T-cell (primary cell): ENCODE results near the gene APCDD1. TPM values are rescaled to one million over a fixed set of nuclear protein-coding genes. Genes with fewer than 3 reads are reported as not detected.
"Not testable (repeated sequence)": the region's sequence is repeated elsewhere in the genome, so short reads cannot be mapped to it uniquely, and the experiment has no call there.

Experiments used
- ATAC-seq, 4 experiments: fragments of 200-7000 bp in 3 of 4; fragments of 150-1000 bp in 1 of 4; cut with Tn5 transposase; replicated peaks in 1 of 4; 1 replicate in 3 of 4; 2 replicates in 1 of 4; pipeline ENCODE4 v1.10.0; 2021; ENCODE audit warnings: moderate library complexity in 3 of 4, mild to moderate bottlenecking in 2 of 4, moderate number of reproducible peaks in 1 of 4
- CTCF ChIA-PET, 2 donors: fragments of 300-600 bp; sonication (Branson Sonifier 250); formaldehyde crosslinking; loops; one replicate each; lab custom pipeline; 2022; ENCODE audit warnings: antibody characterized with exemption in 2 of 2; lab: Charles Lee
- POLR2A ChIA-PET, 2 donors: fragments of 300-600 bp; sonication (Branson Sonifier 250); formaldehyde crosslinking; loops; one replicate each; lab custom pipeline; 2022; ENCODE audit warnings: antibody characterized with exemption in 2 of 2; lab: Charles Lee
- DNase-seq, 35 experiments: peaks; one replicate each; pipeline versions ENCODE4 v3.0.0 to v3.0.0-alpha.2; 2013 to 2023
- H3K27ac ChIP-seq: one replicate; pipeline ENCODE4 v1.5.1; 2013; ENCODE audit warnings: low read length
- H3K27me3 ChIP-seq, 2 experiments: replicated peaks in 1 of 2; 1 replicate in 1 of 2; 2 replicates in 1 of 2; pipeline versions ENCODE4 v1.6.1 to v1.7.0; 2013; ENCODE audit warnings: low read length in 1 of 2, mixed read lengths in 1 of 2; ENCODE audit not compliant: control insufficient read depth in 2 of 2, insufficient read depth in 2 of 2; ENCODE audit errors: extremely low read depth in 1 of 2
- H3K36me3 ChIP-seq, 2 donors: 1 replicate in 1 of 2; 2 replicates in 1 of 2; pipeline versions ENCODE4 v1.6.1 to v1.7.0; 2013; ENCODE audit warnings: low read length in 1 of 2; ENCODE audit not compliant: control insufficient read depth in 2 of 2, insufficient read depth in 1 of 2; ENCODE audit errors: extremely low read depth in 1 of 2
- H3K4me1 ChIP-seq, 2 experiments: 1 replicate in 1 of 2; 2 replicates in 1 of 2; pipeline versions ENCODE4 v1.6.1 to v1.7.0; 2013; ENCODE audit warnings: low read length in 2 of 2, mixed read lengths in 1 of 2; ENCODE audit not compliant: insufficient read depth in 2 of 2, control insufficient read depth in 1 of 2; ENCODE audit errors: extremely low read depth in 1 of 2
- H3K4me3 ChIP-seq, 2 donors: 1 replicate in 1 of 2; 2 replicates in 1 of 2; pipeline versions ENCODE4 v1.5.1 to v1.7.0; 2013; ENCODE audit warnings: mild to moderate bottlenecking in 2 of 2, low read length in 1 of 2, moderate library complexity in 1 of 2; ENCODE audit not compliant: control insufficient read depth in 1 of 2; ENCODE audit errors: extremely low read depth in 1 of 2
- H3K9me3 ChIP-seq: 2 replicates; pipeline ENCODE4 v1.7.0; 2013
- H3K27ac Mint-ChIP-seq, 2 donors: one replicate each; pipeline ENCODE4 v1.8.0; 2020 to 2021; ENCODE audit warnings: mild to moderate bottlenecking in 2 of 2, mixed read lengths in 2 of 2
- H3K27me3 Mint-ChIP-seq, 2 donors: one replicate each; pipeline ENCODE4 v1.8.0; 2021 to 2022; ENCODE audit warnings: mixed read lengths in 2 of 2
- H3K36me3 Mint-ChIP-seq: one replicate; pipeline ENCODE4 v1.8.0; 2021; ENCODE audit warnings: mixed read lengths
- H3K4me1 Mint-ChIP-seq, 3 donors: one replicate each; pipeline ENCODE4 v1.8.0; 2020 to 2022; ENCODE audit warnings: mixed read lengths in 3 of 3, mild to moderate bottlenecking in 1 of 3
- H3K4me3 Mint-ChIP-seq, 3 donors: one replicate each; pipeline ENCODE4 v1.8.0; 2020 to 2022; ENCODE audit warnings: mild to moderate bottlenecking in 3 of 3, mixed read lengths in 3 of 3, moderate library complexity in 3 of 3
- H3K9me3 Mint-ChIP-seq, 3 donors: one replicate each; pipeline ENCODE4 v1.8.0; 2020 to 2022; ENCODE audit warnings: mixed read lengths in 3 of 3
- WGBS: methylation state at CpG from one replicate; pipeline ENCODE4 v1.1.5; 2013; ENCODE audit warnings: missing lambda C conversion rate; ENCODE audit not compliant: insufficient coverage; 5-methylcytosine and 5-hydroxymethylcytosine counted together
- total RNA-seq, 35 experiments: library from RNA in 6 of 35; stranded (reverse) in 6 of 35; fragments of 120-200 nt in 1 of 35; gene quantifications; one replicate each; pipeline versions ENCODE4 v1.2.1 to v1.2.4 and lab custom pipeline; 2013 to 2026

Gene APCDD1
- total RNA-seq, 5 donors from 2014 or later (not counting 1 experiment from before 2014, with no cell fraction given), result 0.32 to 0.62 (median 0.38) TPM; not detected in 2

GRCh38 chr18:10533111-10533510 lies 78.7 kb downstream of the APCDD1 start:
- peaks cover 4 to 6% of the 10 kb centered on the region in 2 experiments for H3K4me1 ChIP-seq
- H3K27me3 Mint-ChIP-seq, result no peaks in the 10 kb centered on the region

DNA sequence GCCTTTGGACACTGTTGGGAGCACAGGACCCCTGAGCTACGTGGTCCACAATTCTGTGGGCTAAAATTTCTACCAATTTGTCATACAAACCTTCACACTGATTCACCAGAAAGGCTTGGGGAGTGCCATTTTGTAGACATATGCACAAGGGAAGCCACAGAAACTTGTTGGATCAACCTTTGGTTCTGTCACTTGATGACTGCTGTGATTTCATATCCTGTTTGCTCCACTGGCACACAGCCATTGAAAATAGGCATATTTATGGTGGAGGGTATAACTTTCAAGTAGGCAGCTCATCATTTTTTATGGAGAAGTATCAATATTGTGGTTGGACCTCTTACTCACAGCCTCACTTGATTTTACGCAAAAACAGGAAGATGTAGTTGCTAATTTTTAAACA lies 81.8 kb downstream of the APCDD1 start:
- no peaks in the 10 kb centered on the region for H3K9me3 ChIP-seq
- no peak overlapping the region for H3K27ac Mint-ChIP-seq
- H3K4me1 Mint-ChIP-seq, result peaks cover 6 to 14% (median 6%) of the 10 kb centered on the region in 3 donors
- no peak overlapping the region for H3K27ac ChIP-seq
- DNase-seq (no peak), ATAC-seq (no peak)
- WGBS, result no CpG with 5 or more reads among the region's 2 CpGs
- POLR2A ChIA-PET, result no interaction called here
- H3K27me3 ChIP-seq, result no peaks in the 10 kb centered on the region
- no peaks in the 10 kb centered on the region for H3K4me1 ChIP-seq
- no peaks in the 10 kb centered on the region for H3K9me3 Mint-ChIP-seq
- no peak overlapping the region for H3K4me3 ChIP-seq
- H3K36me3 ChIP-seq, result peaks cover 0 to 34% of the 10 kb centered on the region in 2 donors
- CTCF ChIA-PET, result interaction anchor here in 1 of 2 donors (1.2 kb wide), 1 partner anchor 14 kb away, joined by 4 read pairs; no protein-coding TSS in a partner anchor
- H3K36me3 Mint-ChIP-seq, result peaks cover 47% of the 10 kb centered on the region
- H3K4me3 Mint-ChIP-seq, result no peak overlapping the region
- H3K27me3 Mint-ChIP-seq, result no peaks in the 10 kb centered on the region

More at GRCh38 chr18:10533111-10533510, 78.7 kb downstream of the APCDD1 start:
- H3K9me3 ChIP-seq, result no peaks in the 10 kb centered on the region
- H3K9me3 Mint-ChIP-seq, result no peaks in the 10 kb centered on the region
- DNase-seq (no peak), ATAC-seq (no peak)
- no peak overlapping the region for H3K4me3 ChIP-seq
- no peaks in the 10 kb centered on the region for H3K27me3 ChIP-seq
- ChIA-PET CTCF (no interaction called here), POLR2A (no interaction called here)
- peaks cover 33 to 41% (median 36%) of the 10 kb centered on the region in 3 donors for H3K4me1 Mint-ChIP-seq
- no CpG with 5 or more reads among the region's 2 CpGs for WGBS
- peaks cover 25% of the 10 kb centered on the region for H3K36me3 Mint-ChIP-seq
- H3K27ac ChIP-seq, result no peak overlapping the region
- peaks cover 0 to 13% of the 10 kb centered on the region in 2 donors for H3K36me3 ChIP-seq
- no peak overlapping the region for H3K4me3 Mint-ChIP-seq
- H3K27ac Mint-ChIP-seq, result no peak overlapping the region

DNA sequence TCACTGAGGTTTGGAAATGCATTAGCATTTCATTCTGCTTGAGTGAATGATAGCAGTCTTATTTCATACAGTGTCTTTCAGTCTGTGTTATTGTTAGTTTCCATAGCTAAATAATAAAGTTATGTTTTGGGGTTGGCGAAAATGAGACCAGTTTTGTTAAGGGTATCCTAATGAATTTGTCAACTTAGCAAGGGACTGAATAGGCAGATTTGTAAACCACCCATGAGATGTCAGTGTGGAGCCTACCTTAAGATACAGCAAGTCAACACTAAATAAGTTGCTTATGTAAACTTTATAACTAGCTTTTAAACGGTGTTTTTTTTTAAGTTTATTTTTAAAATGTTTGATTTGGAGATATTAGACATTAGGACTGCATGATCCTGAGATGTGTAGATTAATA lies 83.3 kb downstream of the APCDD1 start:
- ATAC-seq, result no peak
- Histone ChIP-seq H3K27me3 (no peaks in the 10 kb centered on the region), H3K36me3 (peaks cover 0 to 47% of the 10 kb centered on the region in 2 donors), H3K4me1 (no peaks in the 10 kb centered on the region), H3K4me3 (no peak overlapping the region), H3K27ac (no peak overlapping the region), H3K9me3 (no peaks in the 10 kb centered on the region)
- no peak for DNase-seq
- WGBS, result no CpG with 5 or more reads among the region's 2 CpGs
- peaks cover 57% of the 10 kb centered on the region for H3K36me3 Mint-ChIP-seq
- H3K9me3 Mint-ChIP-seq, result no peaks in the 10 kb centered on the region
- H3K27me3 Mint-ChIP-seq, result no peaks in the 10 kb centered on the region
- peaks cover 3 to 10% (median 6%) of the 10 kb centered on the region in 3 donors for H3K4me1 Mint-ChIP-seq
- H3K4me3 Mint-ChIP-seq, result no peak overlapping the region
- ChIA-PET POLR2A (no interaction called here), CTCF (no interaction called here)
- no peak overlapping the region for H3K27ac Mint-ChIP-seq

GRCh38 chr18:10539124-10539523 lies 84.7 kb downstream of the APCDD1 start:
- H3K9me3 Mint-ChIP-seq, H3K4me3 ChIP-seq, H3K27ac ChIP-seq, H3K4me3 Mint-ChIP-seq, H3K27me3 Mint-ChIP-seq, CTCF ChIA-PET, H3K4me1 ChIP-seq, H3K27me3 ChIP-seq, H3K9me3 ChIP-seq, POLR2A ChIA-PET, ATAC-seq, H3K27ac Mint-ChIP-seq, DNase-seq, H3K4me1 Mint-ChIP-seq: not testable (repeated sequence)
- peaks cover 0 to 57% of the 10 kb centered on the region in 2 donors for H3K36me3 ChIP-seq
- no CpG with 5 or more reads among the region's 5 CpGs for WGBS
- H3K36me3 Mint-ChIP-seq, result peaks cover 61% of the 10 kb centered on the region

Other genes starting within 250 kb of the APCDD1 start
- 10 to 100 TPM; 22.6 to 33.4 (median 28.0) TPM for gene NAPG, start 71.4 kb downstream of the APCDD1 start, total RNA-seq